Retinal pigment epithelial cell (primary cell): ENCODE data around the gene OSBPL10.

Experiments used
- DNase-seq: peaks from one replicate; pipeline ENCODE4 v3.0.0-alpha.2; 2010; ENCODE audit warnings: low read depth
- H3K4me3 ChIP-seq: 2 replicates; pipeline ENCODE4 v1.5.1; 2011; ENCODE audit warnings: mild to moderate bottlenecking, low read length, control low read depth, moderate library complexity
- CTCF ChIP-seq: conservative IDR thresholded peaks from 2 replicates; pipeline ENCODE4 v1.5.1; 2011; ENCODE audit warnings: low read depth, low read length, control low read depth, inconsistent platforms

Gene OSBPL10

GRCh38 chr3:31959251-31959650 is 21.8 kb downstream of the OSBPL10 start:
- TF ChIP-seq CTCF = no peak
- H3K4me3 ChIP-seq = no peak overlapping the region
- DNase-seq = no peak

- DNase-seq = no peak
- TF ChIP-seq CTCF = no peak
- H3K4me3 ChIP-seq = no peak overlapping the region
Measured at GRCh38 chr3:31958701-31959152, 22.3 kb downstream of the OSBPL10 start.

GRCh38 chr3:31957106-31957505 is 24.0 kb downstream of the OSBPL10 start:
- DNase-seq = no peak
- no peak overlapping the region for H3K4me3 ChIP-seq
- TF ChIP-seq CTCF = no peak

GRCh38 chr3:31955581-31955980 is 25.5 kb downstream of the OSBPL10 start:
- no peak for DNase-seq
- no peak for TF ChIP-seq CTCF
- no peak overlapping the region for H3K4me3 ChIP-seq

- no peak for DNase-seq
Measured at GRCh38 chr3:31953636-31954035, 27.4 kb downstream of the OSBPL10 start.

GRCh38 chr3:31953091-31953490 is 28.0 kb downstream of the OSBPL10 start:
- TF ChIP-seq CTCF = no peak
- no peak overlapping the region for H3K4me3 ChIP-seq
- no peak for DNase-seq

More at GRCh38 chr3:31953636-31954035, 27.4 kb downstream of the OSBPL10 start:
- no peak overlapping the region for H3K4me3 ChIP-seq
- TF ChIP-seq CTCF = no peak

GRCh38 chr3:31952205-31952604 is 28.9 kb downstream of the OSBPL10 start:
- DNase-seq = no peak
- H3K4me3 ChIP-seq = no peak overlapping the region
- no peak for TF ChIP-seq CTCF
